Keratinocyte (primary cell): Measurements from ENCODE around the gene CD180.

ENCODE experiments used
- CTCF ChIP-seq, 3 experiments: IDR thresholded peaks in 1 of 3; conservative IDR thresholded peaks in 1 of 3; optimal IDR thresholded peaks in 1 of 3; 2 replicates in 2 of 3; 3 replicates in 1 of 3; pipeline versions ENCODE3 to v1.5.1; 2011; ENCODE audit warnings: low read length in 3 of 3, mild to moderate bottlenecking in 3 of 3, moderate library complexity in 2 of 3, control low read depth in 1 of 3, inconsistent platforms in 1 of 3; ENCODE audit not compliant: insufficient read depth in 2 of 3; ENCODE audit errors: extremely low read depth in 1 of 3
- EZH2 ChIP-seq: IDR thresholded peaks from one replicate; pipeline ENCODE4 v1.6.1; 2012; ENCODE audit warnings: inconsistent platforms, mild to moderate bottlenecking, low read length, moderate library complexity

GRCh38 chr5:67183859-67184258 lies 12.7 kb downstream of the CD180 start:
- no peak for TF ChIP-seq CTCF (optimal IDR thresholded peaks at IDR 0.05 in 1 of 3, IDR thresholded peaks at IDR 0.05 in 1 of 3, conservative IDR thresholded peaks at IDR 0.05 in 1 of 3; ENCODE audit: extremely low read depth in 1 of 3, insufficient read depth in 2 of 3, low read length in 3 of 3)
- TF ChIP-seq EZH2: no peak
